CD4-positive, alpha-beta T cell treated with Interferon alpha-2 for 1 hour (primary cell): Measurements from ENCODE around the gene VPS9D1.
A peak's percentile ranks its signal among the peaks of the same experiment; 100 is the strongest.

ENCODE experiments used
- DNase-seq, 2 donors: peaks; one replicate each; pipeline ENCODE4 v3.0.0-alpha.2; 2020 to 2022

Gene VPS9D1, protein sequence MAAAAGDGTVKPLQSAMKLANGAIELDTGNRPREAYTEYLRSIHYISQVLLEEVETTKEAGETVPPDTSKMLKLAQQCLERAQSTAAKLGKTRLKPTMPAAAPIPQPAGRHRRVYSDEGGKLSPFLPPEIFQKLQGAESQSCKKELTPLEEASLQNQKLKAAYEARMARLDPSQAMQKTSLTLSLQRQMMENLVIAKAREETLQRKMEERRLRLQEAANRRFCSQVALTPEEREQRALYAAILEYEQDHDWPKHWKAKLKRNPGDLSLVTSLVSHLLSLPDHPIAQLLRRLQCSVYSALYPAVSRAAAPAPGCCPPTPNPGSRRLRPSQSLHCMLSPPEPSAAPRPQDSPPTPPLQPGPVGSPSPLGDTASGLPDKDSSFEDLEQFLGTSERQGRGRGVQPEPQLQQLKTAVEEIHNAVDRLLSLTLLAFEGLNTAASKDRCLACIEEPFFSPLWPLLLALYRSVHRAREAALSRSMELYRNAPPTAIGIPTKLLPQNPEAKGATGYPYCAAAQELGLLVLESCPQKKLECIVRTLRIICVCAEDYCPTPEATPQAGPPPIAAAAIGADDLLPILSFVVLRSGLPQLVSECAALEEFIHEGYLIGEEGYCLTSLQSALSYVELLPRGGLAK

GRCh38 chr16:89720813-89721545 lies at the start of gene VPS9D1, which contains the start of gene ZNF276:
Gene VPS9D1, minus strand, starts transcription at chr16:89720898. Its CDS starts 37 bp downstream, at chr16:89720861.
Gene ZNF276, plus strand, starts transcription at chr16:89721537. Its CDS starts 104 bp downstream, at chr16:89721641.
- DNase-seq: peak; percentile 74 to 86

DNA sequence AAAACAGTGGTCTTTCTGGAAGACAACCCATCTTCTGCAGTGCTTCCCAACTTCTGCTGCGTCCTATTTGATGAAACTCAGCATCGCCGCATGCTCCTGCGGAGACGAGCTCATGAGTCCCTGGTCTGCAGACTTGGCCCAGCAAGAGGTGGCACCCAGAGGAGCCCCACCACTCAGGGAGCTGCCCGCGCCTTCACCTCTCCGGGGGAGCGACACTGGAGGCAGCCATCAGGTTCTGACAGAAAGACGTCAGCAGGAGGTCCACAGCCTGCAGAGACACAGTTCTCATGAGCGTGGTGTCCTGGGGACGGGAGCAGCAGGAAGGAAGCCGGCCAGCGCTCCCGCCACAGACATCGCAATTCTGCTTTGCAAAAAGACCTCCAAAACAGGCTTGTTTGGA lies 49.7 kb upstream of the VPS9D1 start:
- DNase-seq: no peak

DNA sequence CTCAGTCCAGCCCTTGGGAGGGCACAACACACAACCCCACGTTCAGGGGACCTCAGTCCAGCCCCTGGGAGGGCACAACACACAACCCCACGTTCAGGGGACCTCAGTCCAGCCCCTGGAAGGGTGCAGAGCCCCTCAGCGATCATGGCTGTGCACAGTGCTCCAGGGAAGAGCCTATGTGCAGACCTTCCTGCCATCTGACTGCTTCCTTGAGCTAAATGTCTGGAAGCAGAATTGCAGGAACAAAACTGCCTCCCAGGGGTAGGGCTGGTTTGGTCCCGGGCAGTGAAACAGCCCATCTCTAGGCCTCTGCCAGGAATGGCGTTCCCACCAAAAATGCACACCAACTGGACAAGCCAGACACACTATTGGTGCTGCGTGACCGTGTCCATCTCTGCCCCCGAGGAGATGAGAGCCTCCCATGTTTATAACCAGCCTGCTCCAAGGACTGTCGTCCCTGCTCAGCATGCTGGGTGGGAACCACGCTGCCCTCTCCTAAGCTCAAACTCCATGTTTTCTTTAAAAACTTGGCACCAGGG lies 44.7 kb upstream of the VPS9D1 start:
- no peak for DNase-seq

GRCh38 chr16:89764711-89765201 lies 44.1 kb upstream of the VPS9D1 start:
- DNase-seq: peak; percentile 70 to 74

DNA sequence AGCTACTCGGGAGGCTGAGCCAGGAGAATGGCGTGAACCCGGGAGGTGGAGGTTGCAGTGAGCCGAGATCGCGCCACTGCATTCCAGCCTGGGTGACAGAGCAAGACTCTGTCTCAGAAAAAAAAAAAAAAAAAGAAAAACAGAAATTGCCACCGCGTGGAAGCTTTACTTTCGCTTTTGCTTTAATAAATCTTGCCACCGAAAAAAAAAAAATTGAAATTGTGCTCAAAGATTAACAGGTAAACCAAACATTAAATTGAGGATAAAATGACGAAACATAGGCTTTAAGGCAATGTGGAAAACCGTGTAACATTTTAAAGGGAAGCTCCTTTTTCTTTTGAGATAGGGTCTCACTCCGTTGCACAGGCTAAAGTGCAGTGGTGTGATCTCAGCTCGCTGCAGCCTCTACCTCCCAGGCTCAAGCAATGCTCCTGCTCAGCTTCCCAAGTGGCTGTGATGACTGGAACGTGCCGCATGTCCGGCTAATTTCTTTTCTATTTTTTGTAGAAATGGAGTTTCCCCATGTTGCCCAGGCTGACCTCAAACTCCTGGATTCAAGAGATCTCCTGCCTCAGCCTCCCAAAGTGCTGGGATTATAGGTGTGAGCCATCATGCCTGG lies 40.7 kb upstream of the VPS9D1 start:
- DNase-seq: peak in 1 of 2 donors; percentile 46

- peak in 1 of 2 donors; percentile 44 for DNase-seq
Measured at GRCh38 chr16:89759746-89760340, 39.1 kb upstream of the VPS9D1 start.

GRCh38 chr16:89749637-89750036 lies 28.9 kb upstream of the VPS9D1 start:
- DNase-seq: peak in 1 of 2 donors; percentile 39

DNA sequence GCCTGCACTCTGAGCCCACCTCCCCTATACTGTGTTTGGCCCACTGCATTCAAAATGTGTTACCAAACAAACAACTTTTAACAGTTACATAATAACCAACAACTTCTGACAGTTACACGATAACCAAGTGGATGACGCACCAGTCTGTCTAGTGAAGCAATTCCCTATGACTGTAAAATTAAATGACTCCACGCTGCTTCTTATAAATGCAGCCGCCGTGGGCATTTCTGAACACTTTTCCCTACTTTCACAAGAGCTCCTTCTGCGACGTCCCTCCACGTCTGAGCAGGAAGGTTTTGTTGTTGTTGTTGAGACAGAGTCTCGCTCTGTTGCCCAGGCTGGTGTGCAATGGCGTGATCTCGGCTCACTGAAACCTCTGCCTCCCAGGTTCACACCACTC lies 28.2 kb upstream of the VPS9D1 start:
- DNase-seq: no peak

DNA sequence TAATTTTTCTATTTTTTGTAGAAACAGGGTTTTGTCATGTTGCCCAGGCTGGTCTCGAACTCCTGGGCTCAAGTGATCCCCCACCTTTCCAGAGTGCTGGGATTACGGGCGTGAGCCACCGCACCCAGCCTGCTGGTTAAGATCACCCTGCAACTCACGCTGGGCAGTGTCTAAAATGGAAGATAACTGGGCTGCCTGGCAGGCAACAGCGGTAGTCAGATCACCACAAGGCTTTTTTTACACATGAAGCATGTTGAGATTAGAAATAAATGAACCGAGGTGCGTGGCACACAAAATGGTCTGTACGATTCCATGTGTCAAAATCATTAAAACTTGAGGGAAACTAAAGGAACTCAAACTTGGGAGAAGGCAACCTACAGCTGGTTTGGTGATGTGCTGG lies 27.4 kb upstream of the VPS9D1 start:
- no peak for DNase-seq

- DNase-seq: no peak
Measured at GRCh38 chr16:89746043-89746442, 25.3 kb upstream of the VPS9D1 start.

GRCh38 chr16:89744813-89745212 lies 24.1 kb upstream of the VPS9D1 start:
- DNase-seq: no peak

- DNase-seq: no peak
Measured at GRCh38 chr16:89742948-89743347, 22.2 kb upstream of the VPS9D1 start.

GRCh38 chr16:89741342-89742014 lies 20.8 kb upstream of the VPS9D1 start:
- DNase-seq: no peak

- no peak for DNase-seq
Measured at GRCh38 chr16:89739383-89739782, 18.7 kb upstream of the VPS9D1 start.

GRCh38 chr16:89738538-89739317 lies 18.0 kb upstream of the VPS9D1 start:
- DNase-seq: no peak

GRCh38 chr16:89738072-89738377 lies 17.3 kb upstream of the VPS9D1 start:
- no peak for DNase-seq

DNA sequence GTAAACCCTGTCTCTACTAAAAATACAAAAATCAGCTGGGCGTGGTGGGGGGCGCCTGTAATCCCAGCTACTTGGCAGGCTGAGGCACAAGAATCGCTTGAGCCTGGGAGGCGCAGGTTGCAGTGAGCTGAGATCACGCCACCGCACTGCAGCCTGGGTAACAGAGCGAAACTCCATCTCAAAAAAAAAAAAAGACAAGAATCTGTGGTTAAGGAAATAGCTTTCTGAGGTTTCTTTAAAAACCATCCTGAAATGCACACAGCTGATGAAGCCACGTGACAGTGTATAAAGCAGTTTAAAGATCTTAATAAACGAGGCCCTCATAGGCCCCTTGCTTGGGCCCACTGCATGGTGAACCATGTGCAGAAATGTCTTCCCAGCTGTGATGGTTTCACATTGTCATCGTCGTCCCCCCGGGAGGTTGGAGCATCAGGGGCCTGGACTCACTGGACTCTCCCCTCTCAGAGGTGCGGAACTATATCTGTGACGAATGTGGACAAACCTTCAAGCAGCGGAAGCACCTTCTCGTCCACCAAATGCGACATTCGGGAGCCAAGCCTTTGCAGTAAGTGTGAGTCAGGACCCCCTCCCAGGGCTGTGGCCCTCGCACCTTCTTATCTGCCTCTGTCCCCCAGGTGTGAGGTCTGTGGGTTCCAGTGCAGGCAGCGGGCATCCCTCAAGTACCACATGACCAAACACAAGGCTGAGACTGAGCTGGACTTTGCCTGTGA lies 16.8 kb upstream of the VPS9D1 start:
- peak; percentile 18 to 70 for DNase-seq

- no peak for DNase-seq
Measured at GRCh38 chr16:89736554-89736953, 15.9 kb upstream of the VPS9D1 start.

GRCh38 chr16:89733792-89734191 lies 13.1 kb upstream of the VPS9D1 start:
- no peak for DNase-seq

GRCh38 chr16:89733322-89733721 lies 12.6 kb upstream of the VPS9D1 start:
- DNase-seq: no peak
